K562 (cell line): ENCODE measurements around the gene CRYBA1. TPM values are rescaled to one million over a fixed set of nuclear protein-coding genes. Genes with fewer than 3 reads are reported as not detected.

Source experiments
- BACH1 ChIP-seq: fragments of 200-800 bp; sonication (Bioruptor generic); IDR thresholded peaks from 2 replicates; pipeline ENCODE4 v1.6.1; 2016; ENCODE audit warnings: missing genetic modification characterization, missing compliant biosample characterization
- CREM ChIP-seq: IDR thresholded peaks from 2 replicates; pipeline ENCODE4 v1.6.1; 2014; ENCODE audit warnings: antibody characterized with exemption, low read depth
- E2F1 ChIP-seq: sonication (generic); formaldehyde crosslinking; IDR thresholded peaks from 2 replicates; pipeline ENCODE4 v1.8.1; 2023; ENCODE audit warnings: mild to moderate bottlenecking, missing genetic modification reagents, moderate library complexity
- NCOR1 ChIP-seq: fragments of 450-650 bp; IDR thresholded peaks from 2 replicates; pipeline ENCODE4 v1.6.1; 2016; ENCODE audit warnings: mild to moderate bottlenecking, moderate library complexity
- POLR2AphosphoS5 ChIP-seq: IDR thresholded peaks from 2 replicates; pipeline ENCODE4 v1.6.1; 2011; ENCODE audit warnings: mild to moderate bottlenecking, low read depth, low read length, moderate library complexity; ENCODE audit not compliant: control insufficient read depth, insufficient read depth
- POLR3G ChIP-seq: IDR thresholded peaks from 2 replicates; pipeline ENCODE4 v1.6.1; 2011; ENCODE audit not compliant: insufficient read length, insufficient replicate concordance; ENCODE audit errors: extremely low read depth
- SMAD2 ChIP-seq: fragments of 150-350 bp; IDR thresholded peaks from 2 replicates; pipeline ENCODE4 v1.6.1; 2014; ENCODE audit warnings: low read depth, mild to moderate bottlenecking, low read length
- SNIP1 ChIP-seq: fragments of 450-650 bp; IDR thresholded peaks from 2 replicates; pipeline ENCODE4 v1.7.1; 2017; ENCODE audit warnings: low read depth, mild to moderate bottlenecking
- TCF3 ChIP-seq: sonication (generic); formaldehyde crosslinking; IDR thresholded peaks from 2 replicates; pipeline ENCODE4 v1.4.0; 2020; ENCODE audit warnings: mild to moderate bottlenecking, missing genetic modification reagents
- TRIM24 ChIP-seq, 2 experiments: fragments of 450-650 bp; IDR thresholded peaks; 2 replicates each; pipeline ENCODE4 v1.6.1; 2016
- U2AF2 ChIP-seq: fragments of 200-400 bp; formaldehyde crosslinking; optimal IDR thresholded peaks from 2 replicates; pipeline ENCODE3; 2017; ENCODE audit warnings: low read depth, mild to moderate bottlenecking, low read length
- ZC3H4 ChIP-seq: sonication (generic); formaldehyde crosslinking; IDR thresholded peaks from 2 replicates; pipeline ENCODE4 v1.9.0; 2021; ENCODE audit warnings: missing genetic modification reagents, borderline replicate concordance
- ZFP30 ChIP-seq: fragments of 250-450 bp; sonication (Bioruptor Pico); IDR thresholded peaks from 2 replicates; pipeline ENCODE4 v1.8.0; 2022; ENCODE audit warnings: moderate library complexity, mild to moderate bottlenecking, inconsistent platforms, borderline replicate concordance
- ZHX1 ChIP-seq: fragments of 150-350 bp; conservative IDR thresholded peaks from 2 replicates; pipeline ENCODE4 v1.6.1; 2014; ENCODE audit warnings: low read length
- ZNF212 ChIP-seq: fragments of 450-650 bp; formaldehyde crosslinking; IDR thresholded peaks from 2 replicates; pipeline ENCODE4 v1.4.0; 2020; ENCODE audit warnings: mild to moderate bottlenecking
- polyA plus RNA-seq, 8 experiments: library from polyadenylated mRNA; depleted of rRNA in 4 of 8; stranded (reverse) in 5 of 8; unstranded in 3 of 8; fragments of >200 nt; fragmentation: Nextera tagmentation in 2 of 8; fragmentation: Illumina TruSeq in 1 of 8; extraction: Ambion mirVana in 2 of 8; extraction: Trizol in 1 of 8; gene quantifications; 2 replicates each; pipeline versions ENCODE4 v1.2.1 to v1.2.3, GENCODE V29; 2011 to 2014; ENCODE audit warnings: inconsistent platforms in 1 of 8, missing spikeins in 1 of 8
- total RNA-seq, 7 experiments: library from RNA; depleted of rRNA in 6 of 7; stranded (reverse); fragments of >200 nt in 6 of 7; fragmentation: Illumina TruSeq in 2 of 7; extraction: Trizol in 2 of 7; gene quantifications; 2 replicates each; pipeline versions ENCODE4 v1.2.1 to v1.2.3, GENCODE V29; 2011 to 2021; ENCODE audit warnings: low replicate concordance in 1 of 7
- TF ChIP-seq, protein P1 (sequence below), 3 experiments: fragments of 200-800 bp in 1 of 3; fragments of 250-450 bp in 1 of 3; fragments of 450-650 bp in 1 of 3; sonication (Bioruptor Pico) in 1 of 3; sonication (Bioruptor generic) in 1 of 3; formaldehyde crosslinking in 1 of 3; IDR thresholded peaks; 2 replicates each; pipeline versions ENCODE4 v1.6.1 to v1.8.0; 2016 to 2022; ENCODE audit warnings: mild to moderate bottlenecking in 2 of 3, missing genetic modification characterization in 2 of 3, missing compliant biosample characterization in 1 of 3, moderate library complexity in 1 of 3
- TF ChIP-seq, protein P2 (sequence below): sonication (generic); formaldehyde crosslinking; IDR thresholded peaks from 2 replicates; pipeline ENCODE4 v1.8.0; 2022; ENCODE audit warnings: mild to moderate bottlenecking, missing genetic modification reagents

The CRYBA1 gene
- total and polyA plus RNA-seq, 9 of the 15 experiments (the other 6 are each of a cell fraction or from before 2014, with no cell fraction given), result not detected

DNA sequence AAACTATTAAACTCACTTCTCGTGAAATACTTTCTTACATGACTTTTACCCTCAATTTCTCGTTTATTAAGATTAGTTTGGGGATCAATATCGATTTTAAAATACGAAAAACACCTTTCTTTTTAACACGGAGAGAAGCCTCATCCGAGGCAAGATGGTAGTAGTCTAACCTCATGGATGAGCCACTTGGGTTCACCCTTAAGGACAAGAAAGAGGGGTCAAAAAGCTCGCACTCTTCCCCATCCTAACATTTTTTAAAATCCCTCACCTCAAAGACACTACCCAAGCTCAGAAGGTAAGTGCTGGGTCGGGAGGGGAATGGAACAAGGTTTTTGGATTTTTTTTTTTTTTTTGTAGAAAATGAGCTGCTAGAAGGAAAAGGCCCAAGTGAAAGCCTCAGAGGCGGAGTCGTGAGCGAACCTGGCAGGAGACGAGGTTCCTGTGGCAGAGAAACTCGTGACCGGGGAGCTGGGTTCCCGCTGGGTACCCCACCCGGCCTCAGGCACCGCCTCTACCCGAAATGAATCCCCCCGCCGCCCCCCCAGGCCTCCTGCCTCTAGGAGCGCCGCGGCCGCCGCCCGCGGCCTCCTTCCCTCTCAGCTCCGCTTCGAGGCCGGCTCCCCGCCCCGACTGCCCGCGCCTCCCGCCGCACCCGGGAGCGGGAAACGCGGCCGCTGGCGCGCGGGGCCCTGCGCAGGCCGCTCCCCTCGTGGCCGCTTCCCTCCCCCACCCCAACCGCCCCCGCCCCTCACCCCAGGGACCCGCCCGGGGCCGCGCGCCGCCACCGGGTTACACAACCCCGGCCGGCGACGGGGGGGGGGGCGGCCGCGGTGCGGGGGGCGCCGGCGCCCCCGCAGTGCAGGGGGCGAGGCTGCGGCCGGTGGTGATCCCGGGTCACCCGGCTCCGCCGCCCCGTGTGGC is 45.7 kb downstream of the CRYBA1 start (continued):
- TF ChIP-seq U2AF2 (no peak), TRIM24 (IDR thresholded peaks at IDR 0.05) (no peak), ZFP30 (CRISPR knock-in tag) (no peak), NCOR1 (no peak), E2F1 (CRISPR knock-in tag) (no peak), CREM (no peak), ZC3H4 (CRISPR knock-in tag) (no peak), BACH1 (no peak), POLR3G (no peak), SMAD2 (no peak), SNIP1 (0 out of 2 replicates have a peak, but pooled peaks have one; percentile 44), ZNF212 (CRISPR knock-in tag) (no peak), TCF3 (CRISPR knock-in tag) (no peak), ZHX1 (no peak), POLR2AphosphoS5 (0 out of 2 replicates have a peak, but pooled peaks have one; percentile 28)
- TF ChIP-seq, protein P1, sequence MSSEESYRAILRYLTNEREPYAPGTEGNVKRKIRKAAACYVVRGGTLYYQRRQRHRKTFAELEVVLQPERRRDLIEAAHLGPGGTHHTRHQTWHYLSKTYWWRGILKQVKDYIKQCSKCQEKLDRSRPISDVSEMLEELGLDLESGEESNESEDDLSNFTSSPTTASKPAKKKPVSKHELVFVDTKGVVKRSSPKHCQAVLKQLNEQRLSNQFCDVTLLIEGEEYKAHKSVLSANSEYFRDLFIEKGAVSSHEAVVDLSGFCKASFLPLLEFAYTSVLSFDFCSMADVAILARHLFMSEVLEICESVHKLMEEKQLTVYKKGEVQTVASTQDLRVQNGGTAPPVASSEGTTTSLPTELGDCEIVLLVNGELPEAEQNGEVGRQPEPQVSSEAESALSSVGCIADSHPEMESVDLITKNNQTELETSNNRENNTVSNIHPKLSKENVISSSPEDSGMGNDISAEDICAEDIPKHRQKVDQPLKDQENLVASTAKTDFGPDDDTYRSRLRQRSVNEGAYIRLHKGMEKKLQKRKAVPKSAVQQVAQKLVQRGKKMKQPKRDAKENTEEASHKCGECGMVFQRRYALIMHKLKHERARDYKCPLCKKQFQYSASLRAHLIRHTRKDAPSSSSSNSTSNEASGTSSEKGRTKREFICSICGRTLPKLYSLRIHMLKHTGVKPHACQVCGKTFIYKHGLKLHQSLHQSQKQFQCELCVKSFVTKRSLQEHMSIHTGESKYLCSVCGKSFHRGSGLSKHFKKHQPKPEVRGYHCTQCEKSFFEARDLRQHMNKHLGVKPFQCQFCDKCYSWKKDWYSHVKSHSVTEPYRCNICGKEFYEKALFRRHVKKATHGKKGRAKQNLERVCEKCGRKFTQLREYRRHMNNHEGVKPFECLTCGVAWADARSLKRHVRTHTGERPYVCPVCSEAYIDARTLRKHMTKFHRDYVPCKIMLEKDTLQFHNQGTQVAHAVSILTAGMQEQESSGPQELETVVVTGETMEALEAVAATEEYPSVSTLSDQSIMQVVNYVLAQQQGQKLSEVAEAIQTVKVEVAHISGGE (CRISPR knock-in tag; IDR thresholded peaks at IDR 0.05), result 0 out of 6 replicates have a peak, but pooled peaks of 1 of the 3 experiments have one; percentile 8
- TF ChIP-seq, protein P2, sequence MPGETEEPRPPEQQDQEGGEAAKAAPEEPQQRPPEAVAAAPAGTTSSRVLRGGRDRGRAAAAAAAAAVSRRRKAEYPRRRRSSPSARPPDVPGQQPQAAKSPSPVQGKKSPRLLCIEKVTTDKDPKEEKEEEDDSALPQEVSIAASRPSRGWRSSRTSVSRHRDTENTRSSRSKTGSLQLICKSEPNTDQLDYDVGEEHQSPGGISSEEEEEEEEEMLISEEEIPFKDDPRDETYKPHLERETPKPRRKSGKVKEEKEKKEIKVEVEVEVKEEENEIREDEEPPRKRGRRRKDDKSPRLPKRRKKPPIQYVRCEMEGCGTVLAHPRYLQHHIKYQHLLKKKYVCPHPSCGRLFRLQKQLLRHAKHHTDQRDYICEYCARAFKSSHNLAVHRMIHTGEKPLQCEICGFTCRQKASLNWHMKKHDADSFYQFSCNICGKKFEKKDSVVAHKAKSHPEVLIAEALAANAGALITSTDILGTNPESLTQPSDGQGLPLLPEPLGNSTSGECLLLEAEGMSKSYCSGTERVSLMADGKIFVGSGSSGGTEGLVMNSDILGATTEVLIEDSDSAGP, result no peak
